DLD1 (cell line): Measurements from ENCODE around the gene TSPAN9.

Experiments
- in situ Hi-C: cut with HindIII; loops from 2 replicates; pipeline ENCODE4 v1.10.0; 2017; ENCODE audit warnings: low sequenced_read_pairs

The TSPAN9 gene

GRCh38 chr12:3137268-3137781, 60.1 kb downstream of the TSPAN9 start:
- in situ Hi-C loops = no loop called here

DNA sequence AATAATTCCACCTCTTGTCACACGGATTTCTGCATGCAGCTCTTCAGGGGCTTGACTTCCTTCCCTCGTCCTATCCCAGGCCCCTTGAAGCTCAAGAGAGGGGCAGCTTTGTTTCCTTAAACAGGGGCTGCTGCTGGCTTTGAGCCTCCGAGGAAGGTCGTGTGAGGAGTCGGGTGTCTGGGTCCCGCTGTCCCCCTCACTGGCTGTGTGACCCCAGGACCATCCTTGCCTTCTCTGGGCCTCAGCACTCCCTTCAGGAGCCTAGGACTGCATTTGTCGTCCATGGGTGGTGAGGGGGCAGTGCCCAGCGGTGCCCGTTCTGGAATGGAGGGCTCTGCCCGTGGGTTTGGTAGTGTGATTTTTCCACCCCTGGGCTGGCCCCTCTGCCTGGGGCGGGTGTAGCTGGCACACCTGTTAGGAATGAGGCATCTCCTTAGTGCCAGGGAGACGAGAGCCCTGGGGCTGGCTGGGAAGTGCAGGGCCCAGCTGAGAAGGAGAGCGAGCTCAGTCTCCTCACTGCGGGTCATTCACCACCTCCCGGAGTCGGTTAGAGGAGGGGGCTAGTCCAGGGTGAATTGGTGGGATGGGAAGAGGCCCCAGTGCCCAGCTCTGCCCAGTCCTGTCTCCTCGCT, 60.8 kb downstream of the TSPAN9 start:
- in situ Hi-C loops = no loop called here

GRCh38 chr12:3138941-3139511, 61.8 kb downstream of the TSPAN9 start:
- in situ Hi-C loops = no loop called here

DNA sequence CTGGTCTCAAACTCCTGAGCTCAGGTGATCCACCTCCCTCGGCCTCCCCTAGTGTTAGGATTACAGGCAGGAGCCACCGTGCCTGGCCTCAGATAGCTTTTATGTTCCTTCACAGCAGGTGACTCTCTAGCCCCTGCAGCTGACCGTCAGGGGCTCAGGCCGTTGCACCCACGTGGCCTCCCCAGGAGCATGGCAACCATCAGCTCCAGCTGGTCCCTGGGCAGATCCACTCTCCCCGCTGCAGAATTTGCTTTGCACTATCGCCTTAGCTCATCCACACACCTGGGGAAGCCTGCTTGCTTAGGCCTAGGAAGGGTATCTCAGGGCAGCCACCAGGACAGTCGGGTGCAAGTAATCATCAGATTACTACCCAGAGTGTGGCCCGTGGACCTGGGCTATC, 62.6 kb downstream of the TSPAN9 start:
- in situ Hi-C loops = no loop called here

DNA sequence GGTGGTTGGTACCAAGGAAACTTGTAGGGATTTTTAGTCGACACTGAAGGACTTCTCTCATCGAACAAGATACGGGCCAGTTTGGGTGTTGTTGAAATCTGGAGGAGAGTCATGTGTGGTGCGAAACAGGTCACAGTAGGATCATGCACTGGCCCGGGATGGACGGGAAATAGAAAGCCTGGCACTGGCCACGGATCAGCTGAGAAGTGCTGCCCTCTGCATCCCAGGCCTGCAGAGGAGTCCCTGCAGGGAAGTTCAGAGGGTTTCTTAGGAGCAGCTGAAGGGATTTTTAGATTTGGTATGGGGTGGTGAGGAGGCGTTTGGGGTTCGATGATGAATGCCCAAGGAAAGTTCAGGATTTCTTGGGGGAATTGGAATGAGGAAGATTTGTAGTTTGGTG, 63.1 kb downstream of the TSPAN9 start:
- in situ Hi-C loops = no loop called here

- in situ Hi-C loops = no loop called here
These were observed 64.5 kb downstream of the TSPAN9 start for GRCh38 chr12:3141339-3142321.

DNA sequence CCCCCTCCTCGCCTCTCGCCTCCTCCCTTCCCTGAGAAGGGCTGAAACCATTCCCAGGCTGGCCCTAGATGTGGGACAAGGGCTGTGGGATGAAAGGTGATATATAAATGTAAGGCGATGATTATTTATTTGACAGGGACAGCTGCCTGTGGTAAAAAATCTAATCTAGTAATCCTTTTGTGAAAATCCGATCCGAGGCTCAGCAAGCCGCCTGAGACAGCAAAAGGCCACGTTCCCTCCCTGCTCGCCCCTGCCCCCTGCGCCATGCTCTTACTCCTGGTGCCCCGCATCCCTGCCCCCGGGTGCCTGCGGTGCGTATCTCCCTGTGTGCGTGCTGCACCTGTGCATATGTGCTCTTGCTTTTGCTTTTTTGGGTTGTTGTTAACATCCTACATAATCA, 65.2 kb downstream of the TSPAN9 start:
- in situ Hi-C loops = no loop called here

GRCh38 chr12:3144495-3144894, 67.3 kb downstream of the TSPAN9 start:
- in situ Hi-C loops = no loop called here

- in situ Hi-C loops = loop anchor here (5.0 kb wide), 1 partner anchor 132 kb away; no protein-coding TSS in a partner anchor
These were observed 67.9 kb downstream of the TSPAN9 start for GRCh38 chr12:3145033-3145432.

DNA sequence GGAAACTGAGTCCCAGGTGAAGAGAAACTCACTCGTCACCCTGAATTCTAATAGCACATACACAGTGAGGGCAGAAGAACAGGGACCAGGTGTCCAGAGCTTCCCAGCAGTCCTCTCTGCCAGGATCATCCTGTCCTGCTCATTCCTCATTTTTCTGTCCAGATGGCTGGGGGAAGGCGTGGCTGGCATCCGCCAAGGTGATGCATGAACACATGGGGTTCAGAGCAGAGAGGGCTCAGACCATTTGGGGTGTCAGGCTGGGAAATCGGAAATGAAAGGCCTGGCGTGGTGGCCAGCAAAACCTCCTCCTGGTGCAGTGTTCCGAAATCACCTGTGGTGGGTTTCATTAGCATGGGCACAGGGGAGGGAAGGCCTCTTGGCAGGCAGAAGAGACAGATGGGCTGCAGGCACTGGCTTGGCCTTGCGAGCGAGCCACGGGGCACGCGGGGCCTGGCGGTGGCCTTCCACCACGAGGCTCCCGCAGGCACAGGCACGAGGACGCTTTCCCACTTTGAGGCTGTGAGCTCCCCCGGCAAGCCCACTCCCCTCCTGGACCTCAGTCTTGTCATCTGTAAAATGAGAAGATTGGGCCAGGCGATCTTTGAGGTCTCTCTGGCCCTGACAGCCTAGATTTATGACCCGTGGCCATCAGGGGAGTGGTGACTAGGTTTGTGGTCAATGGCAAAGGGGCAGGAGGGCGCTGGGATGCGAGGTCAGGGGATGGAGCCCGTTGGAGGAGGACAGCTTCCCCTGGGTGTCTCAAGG, 68.5 kb downstream of the TSPAN9 start:
- in situ Hi-C loops = loop anchor here (5.0 kb wide), 1 partner anchor 132 kb away; no protein-coding TSS in a partner anchor

GRCh38 chr12:3147260-3147659, 70.1 kb downstream of the TSPAN9 start:
- in situ Hi-C loops = loop anchor here (5.0 kb wide), 1 partner anchor 130 kb away; no protein-coding TSS in a partner anchor

DNA sequence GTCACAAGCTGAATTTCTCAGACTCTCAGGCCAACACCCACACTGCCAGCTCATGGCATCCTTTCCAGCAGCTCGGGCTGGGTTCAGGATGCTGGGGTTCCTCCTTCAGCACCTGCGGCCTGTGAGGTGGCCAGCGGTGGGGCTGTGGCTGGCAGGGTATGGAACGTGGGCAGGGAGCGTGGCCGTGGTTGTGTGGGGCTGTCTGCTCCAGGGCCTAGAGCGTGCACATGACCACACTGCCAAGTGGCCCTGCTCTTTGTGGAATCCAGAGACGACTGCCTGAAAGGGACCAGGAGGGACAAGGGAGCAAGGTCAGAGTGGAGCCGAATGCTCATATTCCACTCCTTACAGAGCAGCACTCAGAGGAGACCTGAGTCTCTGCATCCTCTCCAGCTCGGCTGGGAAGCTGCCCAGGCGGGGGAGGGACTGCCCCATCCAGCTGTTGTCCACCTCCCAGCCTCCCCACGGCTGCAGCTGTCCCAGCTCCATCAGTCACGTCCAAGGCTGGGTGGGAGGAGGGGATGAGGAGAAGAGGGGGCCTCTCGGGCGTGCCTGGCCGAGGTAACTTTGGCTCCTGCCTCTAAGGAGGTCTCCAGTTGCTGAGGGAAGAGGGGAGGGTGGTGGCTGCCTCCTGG, 71.3 kb downstream of the TSPAN9 start:
- in situ Hi-C loops = loop anchor here (5.0 kb wide), 1 partner anchor 129 kb away; no protein-coding TSS in a partner anchor

GRCh38 chr12:3149515-3150307, 72.5 kb downstream of the TSPAN9 start:
- in situ Hi-C loops = loop anchor here (5.0 kb wide), 1 partner anchor 128 kb away; no protein-coding TSS in a partner anchor

DNA sequence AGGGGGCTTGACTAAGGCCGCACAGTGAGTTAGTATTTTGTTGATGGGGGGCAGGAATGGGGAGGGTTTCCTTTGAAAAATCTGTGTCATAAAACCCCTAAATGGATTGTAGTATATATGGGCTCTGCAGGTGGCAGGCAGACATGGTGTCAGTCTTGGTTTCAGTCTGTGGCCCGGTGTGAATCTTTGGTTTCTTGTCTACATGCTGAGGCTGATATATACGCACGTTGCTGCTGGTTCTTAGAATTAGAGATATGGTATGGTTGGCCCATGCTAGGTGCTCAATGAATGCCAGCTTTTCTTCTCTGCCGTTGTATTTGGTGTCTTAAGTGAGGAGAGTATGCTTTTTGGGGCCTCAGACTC, 73.1 kb downstream of the TSPAN9 start:
- in situ Hi-C loops = no loop called here

GRCh38 chr12:3150931-3151835, 74.0 kb downstream of the TSPAN9 start:
- in situ Hi-C loops = no loop called here

DNA sequence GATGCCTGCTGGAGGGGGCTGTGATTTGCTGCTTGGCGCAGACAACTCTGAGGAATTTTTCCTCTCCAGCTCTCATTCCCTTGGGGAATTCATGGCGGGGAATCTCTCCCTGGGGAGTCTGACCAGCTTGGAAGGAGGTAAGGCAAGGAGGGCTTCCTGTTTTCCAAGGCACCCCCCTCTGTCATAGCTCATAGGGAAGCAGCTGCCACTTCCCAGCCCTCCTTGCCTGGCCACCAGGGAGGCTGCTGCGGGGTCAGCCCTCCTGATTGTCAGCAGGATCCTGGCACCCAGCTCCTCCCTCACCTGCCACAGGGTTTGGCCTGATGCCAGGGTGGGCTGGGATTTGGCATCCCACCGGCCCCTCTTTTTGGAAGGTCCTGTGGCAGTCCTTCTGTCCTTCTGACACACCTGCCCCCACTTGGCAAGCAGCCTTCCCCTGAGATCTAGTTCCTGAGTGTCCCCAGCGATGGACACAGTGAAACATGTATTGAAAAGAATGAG, 74.9 kb downstream of the TSPAN9 start:
- in situ Hi-C loops = no loop called here

DNA sequence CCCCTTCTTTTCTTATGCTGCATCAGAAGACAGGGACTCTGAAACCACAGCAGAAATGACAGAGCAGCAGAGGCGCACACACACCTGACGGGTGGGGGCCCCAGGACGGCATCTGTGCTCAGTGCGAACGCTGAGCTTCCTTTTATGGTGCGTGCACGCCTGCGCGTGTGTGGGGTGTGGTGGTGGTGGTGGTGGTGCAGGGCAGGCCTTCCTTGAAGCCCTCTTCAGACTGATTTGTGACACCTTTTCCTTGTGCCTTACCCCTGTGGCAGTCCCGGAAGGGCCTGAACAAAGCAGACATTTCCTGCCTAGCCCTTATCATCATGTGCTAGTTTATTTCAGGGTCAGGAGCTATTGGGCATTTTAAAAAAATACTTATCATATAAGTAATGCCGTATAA, 75.7 kb downstream of the TSPAN9 start:
- in situ Hi-C loops = no loop called here

- in situ Hi-C loops = no loop called here
These were observed 76.8 kb downstream of the TSPAN9 start for GRCh38 chr12:3154006-3154405.
